ENCODE measurements around the gene BZW1. TPM values are rescaled to one million over a fixed set of nuclear protein-coding genes. Genes with fewer than 3 reads are reported as not detected.

BZW1 gene
- total RNA-seq, 1 donor from 2014 or later = 233 TPM

- H3K36me3 Mint-ChIP-seq = peaks cover 15% of the 10 kb centered on the region
- no peak overlapping the region for H3K4me3 Mint-ChIP-seq
- no peaks in the 10 kb centered on the region for H3K4me1 Mint-ChIP-seq
- TF ChIP-seq, protein P1, sequence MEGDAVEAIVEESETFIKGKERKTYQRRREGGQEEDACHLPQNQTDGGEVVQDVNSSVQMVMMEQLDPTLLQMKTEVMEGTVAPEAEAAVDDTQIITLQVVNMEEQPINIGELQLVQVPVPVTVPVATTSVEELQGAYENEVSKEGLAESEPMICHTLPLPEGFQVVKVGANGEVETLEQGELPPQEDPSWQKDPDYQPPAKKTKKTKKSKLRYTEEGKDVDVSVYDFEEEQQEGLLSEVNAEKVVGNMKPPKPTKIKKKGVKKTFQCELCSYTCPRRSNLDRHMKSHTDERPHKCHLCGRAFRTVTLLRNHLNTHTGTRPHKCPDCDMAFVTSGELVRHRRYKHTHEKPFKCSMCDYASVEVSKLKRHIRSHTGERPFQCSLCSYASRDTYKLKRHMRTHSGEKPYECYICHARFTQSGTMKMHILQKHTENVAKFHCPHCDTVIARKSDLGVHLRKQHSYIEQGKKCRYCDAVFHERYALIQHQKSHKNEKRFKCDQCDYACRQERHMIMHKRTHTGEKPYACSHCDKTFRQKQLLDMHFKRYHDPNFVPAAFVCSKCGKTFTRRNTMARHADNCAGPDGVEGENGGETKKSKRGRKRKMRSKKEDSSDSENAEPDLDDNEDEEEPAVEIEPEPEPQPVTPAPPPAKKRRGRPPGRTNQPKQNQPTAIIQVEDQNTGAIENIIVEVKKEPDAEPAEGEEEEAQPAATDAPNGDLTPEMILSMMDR (IDR thresholded peaks at IDR 0.05; ENCODE audit: unreplicated experiment) = no peak
- no peaks in the 10 kb centered on the region for H3K9me3 Mint-ChIP-seq
- H3K27me3 Mint-ChIP-seq (ENCODE audit: low read depth) = no peaks in the 10 kb centered on the region
- H3K27ac Mint-ChIP-seq = no peak overlapping the region
- no peak for DNase-seq (ENCODE audit: low spot score in 2 of 2, unreplicated experiment in 2 of 2)
Observed at GRCh38 chr2:200847939-200848338, 36.2 kb downstream of the BZW1 start.

DNA sequence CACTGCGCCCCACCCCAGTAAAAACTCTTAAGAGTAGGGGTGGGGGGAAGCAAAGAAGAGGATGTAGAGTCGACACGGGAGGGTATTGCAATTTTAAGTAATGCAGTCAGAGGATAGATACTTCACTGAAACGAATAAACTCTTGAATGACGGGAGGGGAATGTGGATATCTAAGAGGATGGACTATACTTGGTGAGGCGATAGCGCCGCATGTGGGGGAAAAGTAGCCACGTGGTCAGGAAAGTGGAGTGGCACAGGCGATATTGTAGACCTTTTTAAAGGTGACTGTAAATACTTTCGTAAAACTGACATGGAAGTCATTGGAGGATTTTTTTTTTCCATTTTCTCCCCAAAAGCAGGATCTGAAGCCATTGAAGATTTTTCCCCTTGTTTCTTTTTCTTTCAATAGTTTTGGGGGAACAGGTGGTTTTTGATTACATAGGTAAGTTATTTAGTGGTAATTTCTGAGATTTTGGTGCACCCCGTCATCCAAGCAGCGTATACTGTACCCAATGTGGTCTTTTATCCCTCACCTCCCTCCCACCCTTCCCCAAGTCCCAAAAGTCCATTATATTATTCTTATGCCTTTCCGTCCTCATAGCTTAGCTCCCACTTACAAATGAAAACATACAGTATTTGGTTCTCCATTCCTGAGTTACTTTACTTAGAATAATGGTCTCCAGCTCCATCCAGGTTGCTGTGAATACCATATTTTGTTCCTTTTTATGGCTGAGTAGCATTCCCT lies 39.0 kb downstream of the BZW1 start:
- H3K27ac Mint-ChIP-seq = no peak overlapping the region
- no peak for DNase-seq (ENCODE audit: low spot score in 2 of 2, unreplicated experiment in 2 of 2)
- peaks cover 27% of the 10 kb centered on the region for H3K36me3 Mint-ChIP-seq
- no peak overlapping the region for H3K4me3 Mint-ChIP-seq
- no peaks in the 10 kb centered on the region for H3K27me3 Mint-ChIP-seq (ENCODE audit: low read depth)
- no peaks in the 10 kb centered on the region for H3K9me3 Mint-ChIP-seq
- TF ChIP-seq, protein P1 (IDR thresholded peaks at IDR 0.05; ENCODE audit: unreplicated experiment) = no peak
- no peaks in the 10 kb centered on the region for H3K4me1 Mint-ChIP-seq

- no peak overlapping the region for H3K4me3 Mint-ChIP-seq
- no peaks in the 10 kb centered on the region for H3K9me3 Mint-ChIP-seq
- DNase-seq (ENCODE audit: low spot score in 2 of 2, unreplicated experiment in 2 of 2) = no peak
- no peaks in the 10 kb centered on the region for H3K4me1 Mint-ChIP-seq
- H3K27ac Mint-ChIP-seq = no peak overlapping the region
- H3K36me3 Mint-ChIP-seq = peaks cover 31% of the 10 kb centered on the region
- TF ChIP-seq, protein P1 (IDR thresholded peaks at IDR 0.05; ENCODE audit: unreplicated experiment) = no peak
- H3K27me3 Mint-ChIP-seq (ENCODE audit: low read depth) = no peaks in the 10 kb centered on the region
Observed at GRCh38 chr2:200851398-200852248, 39.9 kb downstream of the BZW1 start.

DNA sequence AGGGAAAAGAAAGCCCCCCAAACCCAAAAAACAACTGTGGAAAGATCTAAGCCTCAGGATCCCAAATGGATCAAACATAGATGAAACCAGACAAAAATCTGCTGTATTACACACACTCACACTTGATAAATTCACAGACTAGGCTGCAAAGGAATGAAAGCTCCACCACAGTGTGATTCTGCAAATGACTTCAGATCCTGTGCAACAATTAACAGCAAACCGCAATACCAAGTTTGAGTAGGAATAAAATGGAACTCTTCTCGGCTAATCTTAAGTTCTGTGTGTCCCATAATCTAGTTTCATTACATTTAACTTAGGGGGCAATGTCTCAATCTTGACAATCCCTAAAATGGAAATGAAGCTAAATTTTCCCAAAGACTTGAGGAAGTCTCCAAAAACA lies 40.9 kb downstream of the BZW1 start:
- Mint-ChIP-seq H3K9me3 (no peaks in the 10 kb centered on the region), H3K4me1 (no peaks in the 10 kb centered on the region), H3K36me3 (peaks cover 41% of the 10 kb centered on the region), H3K27me3 (ENCODE audit: low read depth) (no peaks in the 10 kb centered on the region), H3K4me3 (no peak overlapping the region), H3K27ac (no peak overlapping the region)
- TF ChIP-seq, protein P1 (IDR thresholded peaks at IDR 0.05; ENCODE audit: unreplicated experiment) = no peak
- DNase-seq (ENCODE audit: low spot score in 2 of 2, unreplicated experiment in 2 of 2) = no peak

DNA sequence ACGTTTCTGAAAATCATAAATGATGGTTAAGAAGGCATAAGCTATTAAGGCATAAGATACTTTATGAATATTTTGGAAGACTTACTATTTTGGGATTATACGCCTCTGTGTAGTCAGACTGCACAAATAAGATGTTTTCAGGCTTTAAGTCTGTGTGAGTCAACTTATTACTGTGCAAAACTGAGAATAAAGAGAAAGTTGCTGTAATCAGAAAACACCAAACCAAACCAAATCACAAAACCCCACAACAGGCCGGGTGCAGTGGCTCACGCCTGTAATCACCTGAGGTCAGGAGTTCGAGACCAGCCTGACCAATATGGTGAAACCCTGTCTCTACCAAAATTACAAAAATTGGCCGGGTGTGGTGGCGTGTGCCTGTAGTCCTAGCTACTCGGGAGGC lies 45.1 kb downstream of the BZW1 start:
- no peak for DNase-seq (ENCODE audit: low spot score in 2 of 2, unreplicated experiment in 2 of 2)
- Mint-ChIP-seq H3K27ac (no peak overlapping the region), H3K36me3 (peaks cover 52% of the 10 kb centered on the region), H3K4me3 (no peak overlapping the region), H3K27me3 (ENCODE audit: low read depth) (no peaks in the 10 kb centered on the region), H3K4me1 (peaks cover 20% of the 10 kb centered on the region), H3K9me3 (no peaks in the 10 kb centered on the region)
- TF ChIP-seq, protein P1 (IDR thresholded peaks at IDR 0.05; ENCODE audit: unreplicated experiment) = no peak
